Heart right ventricle (tissue), 16 donors: ENCODE data around the gene AAMDC. TPM values are rescaled to one million over a fixed set of nuclear protein-coding genes. Genes with fewer than 3 reads are reported as not detected.
"Not testable (repeated sequence)": the region's sequence is repeated elsewhere in the genome, so short reads cannot be mapped to it uniquely, and the experiment has no call there.

Source experiments
- ATAC-seq, 8 donors: fragments of 200-7000 bp; cut with Tn5 transposase; one replicate each; pipeline ENCODE4 v1.9.1; 2020; ENCODE audit warnings: mild to moderate bottlenecking in 8 of 8, moderate library complexity in 8 of 8, moderate number of reproducible peaks in 1 of 8
- DNase-seq, 2 donors: peaks; one replicate each; pipeline ENCODE4 v3.0.0-alpha.2; 2020
- H3K27ac ChIP-seq, 10 donors: fragments of 200-600 bp; sonication (generic) in 2 of 10; one replicate each; pipeline versions ENCODE4 v1.5.0 to v1.8.0; 2020 to 2022; ENCODE audit warnings: mild to moderate bottlenecking in 3 of 10
- H3K27me3 ChIP-seq, 7 donors: fragments of 200-600 bp; one replicate each; pipeline ENCODE4 v1.8.0; 2021 to 2022; ENCODE audit warnings: mild to moderate bottlenecking in 2 of 7
- H3K36me3 ChIP-seq, 9 donors: fragments of 200-600 bp; sonication (generic) in 1 of 9; one replicate each; pipeline versions ENCODE4 v1.5.0 to v1.8.0; 2020 to 2022; ENCODE audit warnings: mild to moderate bottlenecking in 2 of 9
- H3K4me1 ChIP-seq, 9 donors: fragments of 200-600 bp; sonication (generic) in 1 of 9; one replicate each; pipeline versions ENCODE4 v1.5.0 to v1.8.0; 2020 to 2022; ENCODE audit warnings: mild to moderate bottlenecking in 4 of 9
- H3K4me3 ChIP-seq, 10 donors: fragments of 200-600 bp; sonication (generic) in 2 of 10; one replicate each; pipeline versions ENCODE4 v1.5.0 to v1.8.0; 2020 to 2022; ENCODE audit warnings: mild to moderate bottlenecking in 7 of 10, moderate library complexity in 2 of 10
- H3K9me3 ChIP-seq, 11 donors: fragments of 200-600 bp in 10 of 11; sonication (generic) in 2 of 11; one replicate each; pipeline versions ENCODE4 v1.5.0 to v1.8.0; 2013 to 2022; ENCODE audit warnings: mild to moderate bottlenecking in 2 of 11, control low read depth in 1 of 11, moderate library complexity in 1 of 11
- CTCF ChIP-seq, 9 donors: fragments of 200-600 bp; sonication (generic) in 2 of 9; IDR thresholded peaks; one replicate each; pipeline versions ENCODE4 v1.5.0 to v1.8.0; 2021 to 2022; ENCODE audit warnings: antibody characterized with exemption in 9 of 9, mild to moderate bottlenecking in 5 of 9, moderate library complexity in 1 of 9
- WGBS, 2 donors: extraction: QIAGEN DNeasy Blood & Tissue Kit; methylation state at CpG; one replicate each; pipeline ENCODE4 v1.1.7; 2013; ENCODE audit warnings: inconsistent platforms in 1 of 2; 5-methylcytosine and 5-hydroxymethylcytosine counted together
- intact Hi-C, 10 donors: fragments of 100-400 bp; cut with DNase I; formaldehyde crosslinking; loops; one replicate each; pipeline versions ENCODE4 v1.11.1 to v1.14.2; 2022
- polyA plus RNA-seq, 2 donors: library from polyadenylated mRNA; stranded (reverse); fragments of 200-250 nt; gene quantifications; one replicate each; pipeline ENCODE4 v1.2.3, GENCODE V29; 2013
- total RNA-seq, 10 donors: library from RNA; stranded (reverse); fragmentation: NEBNext Ultra II Directional in 3 of 10; extraction: Animal tissue kit (Norgen Biotek cat#: 25700) in 3 of 10; gene quantifications; one replicate each; pipeline versions ENCODE4 v1.2.1 to v1.2.4, GENCODE V29; 2021 to 2023
- donor health status: Arrhythmogenic right ventricular cardiomyopathy.
- donor health status: ischemic (EF 13 %, LVEDD 7.1; RV severe dilation, severe dysfunction).
- donor health status: healthy with polysubstance abuse.
- donor health status: DM: no; HTN: yes; CAD: no.
- donor health status: DM: no; HTN: no; CAD: no.
- donor health status: ischemic (EF 25% LVEDD 6.9; RV normal size, moderate dysfunction).
- donor health status: ischemic (EF 25% LVEDD 5.7; RV mildly dilated, moderate dysfunction).
- donor health status: healthy.
- donor health status: DM: yes; HTN: yes; CAD: no.
- donor health status: Ischemic cardiomyopathy.
- donor health status: ischemic (EF 35%, LVEDD 5.7; RV mildly dilated, moderate dysfunction).
- donor health status: nonischemic (EF 11% LVEDD 7.7; RV severe dilation, severe dysfunction).
- donor health status: DM: yes; HTN: yes; CAD: no.
- donor health status: PGD.
- donor health status: ischemic (EF 29% LVEDD 5.4; RV normal size, mild dysfunction).
- donor health status: nonischemic (EF 23%, LVEDD 6.1; RV moderate dilation, normal function).

Gene AAMDC
- total and polyA plus RNA-seq, 12 donors, result 52.4 to 324 (median 95.4) TPM

- no peak for DNase-seq
- 83 to 88% methylated on average over 1 of the region's 1 CpG for WGBS, 2 donors
- TF ChIP-seq CTCF (IDR thresholded peaks at IDR 0.05), result no peak
- Histone ChIP-seq H3K9me3 (peaks cover 0 to 23% (median 5%) of the 10 kb centered on the region in 11 donors), H3K27ac (no peak overlapping the region), H3K36me3 (peaks cover 3 to 100% (median 43%) of the 10 kb centered on the region in 9 donors), H3K4me1 (no peaks in the 10 kb centered on the region), H3K4me3 (no peak overlapping the region), H3K27me3 (no peaks in the 10 kb centered on the region)
- no peak for ATAC-seq
- intact Hi-C loops, result no loop called here
These were observed 30.6 kb downstream of the AAMDC start for GRCh38 chr11:77851503-77851902.

GRCh38 chr11:77854838-77855237 lies 33.9 kb downstream of the AAMDC start:
- DNase-seq (no peak), ATAC-seq (no peak)
- H3K27ac ChIP-seq, result no peak overlapping the region
- peaks cover 3 to 82% (median 38%) of the 10 kb centered on the region in 9 donors for H3K36me3 ChIP-seq
- H3K4me3 ChIP-seq, result no peak overlapping the region
- TF ChIP-seq CTCF (IDR thresholded peaks at IDR 0.05), result no peak
- intact Hi-C loops, result no loop called here
- peaks cover 0 to 23% (median 5%) of the 10 kb centered on the region in 11 donors for H3K9me3 ChIP-seq
- H3K4me1 ChIP-seq, result no peaks in the 10 kb centered on the region
- 98 to 100% methylated on average over 2 of the region's 2 CpGs for WGBS, 2 donors
- H3K27me3 ChIP-seq, result no peaks in the 10 kb centered on the region

GRCh38 chr11:77857906-77858457 lies 37.0 kb downstream of the AAMDC start:
- peaks cover 3 to 86% (median 38%) of the 10 kb centered on the region in 9 donors for H3K36me3 ChIP-seq

GRCh38 chr11:77861444-77861843 lies 40.5 kb downstream of the AAMDC start:
- DNase-seq, H3K9me3 ChIP-seq, ATAC-seq, H3K27me3 ChIP-seq, intact Hi-C loops, H3K4me3 ChIP-seq, H3K27ac ChIP-seq: not testable (repeated sequence)
- Histone ChIP-seq H3K4me1 (peaks cover 0 to 17% (median 6%) of the 10 kb centered on the region in 9 donors), H3K36me3 (peaks cover 0 to 66% (median 8%) of the 10 kb centered on the region in 9 donors)
- WGBS, 2 donors, result 88 to 91% methylated on average over 10 of the region's 10 CpGs

More at GRCh38 chr11:77857906-77858457, 37.0 kb downstream of the AAMDC start:
- ATAC-seq, H3K4me1 ChIP-seq, H3K27me3 ChIP-seq, H3K27ac ChIP-seq, H3K4me3 ChIP-seq, DNase-seq, intact Hi-C loops: not testable (repeated sequence)
- peaks cover 0 to 23% (median 5%) of the 10 kb centered on the region in 11 donors for H3K9me3 ChIP-seq
- 93 to 96% methylated on average over 10 of the region's 10 CpGs for WGBS, 2 donors

GRCh38 chr11:77865805-77866204 lies 44.9 kb downstream of the AAMDC start:
- no peaks in the 10 kb centered on the region for H3K27me3 ChIP-seq
- peak in 1 of 8 donors; percentile 48 for ATAC-seq

More at GRCh38 chr11:77865805-77866204, 44.9 kb downstream of the AAMDC start:
- DNase-seq, result no peak
- 54 to 55% methylated on average over 1 of the region's 1 CpG for WGBS, 2 donors
- Histone ChIP-seq H3K36me3 (peaks cover 0 to 64% (median 6%) of the 10 kb centered on the region in 9 donors), H3K4me1 (peaks cover 0 to 15% (median 6%) of the 10 kb centered on the region in 9 donors), H3K9me3 (no peaks in the 10 kb centered on the region), H3K4me3 (no peak overlapping the region), H3K27ac (peak overlapping the region in 6 of 10 donors; percentile 8 to 35 (median 18))
- intact Hi-C loops, result no loop called here
- TF ChIP-seq CTCF (IDR thresholded peaks at IDR 0.05), result no peak
